ENCODE measurements around the gene REPS2. TPM values are rescaled to one million over a fixed set of nuclear protein-coding genes. Genes with fewer than 3 reads are reported as not detected.

Gene REPS2
- total and polyA plus RNA-seq, 2 donors from 2014 or later = 19.6 to 36.3 TPM

- intact Hi-C loops (cut with DNase I) = no loop called here
- Histone ChIP-seq H3K27me3 (ENCODE audit: control insufficient read depth, insufficient read depth, low read length) (no peaks in the 10 kb centered on the region), H3K4me1 (ENCODE audit: control insufficient read depth in 2 of 3, insufficient read depth in 2 of 3, low read depth in 1 of 3, low read length in 3 of 3) (no peaks in the 10 kb centered on the region), H3K9ac (ENCODE audit: low read length in 3 of 3) (no peak overlapping the region), H3K36me3 (ENCODE audit: control insufficient read depth in 2 of 3, insufficient read depth in 3 of 3, low read length in 3 of 3) (no peaks in the 10 kb centered on the region), H3K9me3 (ENCODE audit: control insufficient read depth in 2 of 3, insufficient read depth in 1 of 3, low read length in 3 of 3) (no peaks in the 10 kb centered on the region), H3K27ac (ENCODE audit: low read depth in 2 of 2, low read length in 2 of 2) (no peak overlapping the region), H3K4me3 (ENCODE audit: low read length in 3 of 3) (no peak overlapping the region)
- DNase-seq = peak in 2 of 5 donors; percentile 15 to 16
- no peak for TF ChIP-seq CTCF (IDR thresholded peaks at IDR 0.05; ENCODE audit: borderline replicate concordance, extremely low read depth, insufficient read depth)
- FAIRE-seq = no peak
These were observed 152.2 kb downstream of the REPS2 start for GRCh38 chrX:17098516-17099247.

- Histone ChIP-seq H3K36me3 (ENCODE audit: control insufficient read depth in 2 of 3, insufficient read depth in 3 of 3, low read length in 3 of 3) (peaks cover 0 to 5% (median 0%) of the 10 kb centered on the region in 3 donors), H3K27ac (ENCODE audit: low read depth in 2 of 2, low read length in 2 of 2) (no peak overlapping the region), H3K27me3 (ENCODE audit: control insufficient read depth, insufficient read depth, low read length) (peaks cover 4% of the 10 kb centered on the region), H3K4me1 (ENCODE audit: control insufficient read depth in 2 of 3, insufficient read depth in 2 of 3, low read depth in 1 of 3, low read length in 3 of 3) (no peaks in the 10 kb centered on the region), H3K9ac (ENCODE audit: low read length in 3 of 3) (no peak overlapping the region), H3K4me3 (ENCODE audit: low read length in 3 of 3) (no peak overlapping the region), H3K9me3 (ENCODE audit: control insufficient read depth in 2 of 3, insufficient read depth in 1 of 3, low read length in 3 of 3) (no peaks in the 10 kb centered on the region)
- FAIRE-seq (no peak), DNase-seq (no peak)
- intact Hi-C loops (cut with DNase I) = no loop called here
- TF ChIP-seq CTCF (IDR thresholded peaks at IDR 0.05; ENCODE audit: borderline replicate concordance, extremely low read depth, insufficient read depth) = no peak
These were observed 158.0 kb downstream of the REPS2 start for GRCh38 chrX:17104433-17104832.

GRCh38 chrX:17120816-17121215 is 174.4 kb downstream of the REPS2 start:
- H3K4me3 ChIP-seq (ENCODE audit: low read length in 3 of 3) = no peak overlapping the region
- no peak for TF ChIP-seq CTCF (IDR thresholded peaks at IDR 0.05; ENCODE audit: borderline replicate concordance, extremely low read depth, insufficient read depth)
- no peaks in the 10 kb centered on the region for H3K9me3 ChIP-seq (ENCODE audit: control insufficient read depth in 2 of 3, insufficient read depth in 1 of 3, low read length in 3 of 3)
- H3K4me1 ChIP-seq (ENCODE audit: control insufficient read depth in 2 of 3, insufficient read depth in 2 of 3, low read depth in 1 of 3, low read length in 3 of 3) = no peaks in the 10 kb centered on the region
- H3K36me3 ChIP-seq (ENCODE audit: control insufficient read depth in 2 of 3, insufficient read depth in 3 of 3, low read length in 3 of 3) = no peaks in the 10 kb centered on the region
- no peak overlapping the region for H3K27ac ChIP-seq (ENCODE audit: low read depth in 2 of 2, low read length in 2 of 2)
- no peak overlapping the region for H3K9ac ChIP-seq (ENCODE audit: low read length in 3 of 3)
- no peaks in the 10 kb centered on the region for H3K27me3 ChIP-seq (ENCODE audit: control insufficient read depth, insufficient read depth, low read length)
- no peak for DNase-seq
- intact Hi-C loops (cut with DNase I) = no loop called here
- FAIRE-seq = no peak
